ENCODE data around the gene SIN3B.

The SIN3B gene

GRCh38 chr19:16846901-16847300 lies 17.7 kb downstream of the SIN3B start:
- TF ChIP-seq Cebpa-rat (IDR thresholded peaks at IDR 0.05): no peak
- no peak overlapping the region for H3K4me3 ChIP-seq
- no peaks in the 10 kb centered on the region for H3K9me3 ChIP-seq
- no peaks in the 10 kb centered on the region for H3K27me3 ChIP-seq
- peaks cover 10% of the 10 kb centered on the region for H3K4me1 ChIP-seq
- H3K9ac ChIP-seq: no peak overlapping the region
- H3K27ac ChIP-seq: no peak overlapping the region
- H3K36me3 ChIP-seq: peaks cover 100% of the 10 kb centered on the region
- no peak overlapping the region for H3K4me2 ChIP-seq
- H4K20me1 ChIP-seq: peaks cover 87% of the 10 kb centered on the region

DNA sequence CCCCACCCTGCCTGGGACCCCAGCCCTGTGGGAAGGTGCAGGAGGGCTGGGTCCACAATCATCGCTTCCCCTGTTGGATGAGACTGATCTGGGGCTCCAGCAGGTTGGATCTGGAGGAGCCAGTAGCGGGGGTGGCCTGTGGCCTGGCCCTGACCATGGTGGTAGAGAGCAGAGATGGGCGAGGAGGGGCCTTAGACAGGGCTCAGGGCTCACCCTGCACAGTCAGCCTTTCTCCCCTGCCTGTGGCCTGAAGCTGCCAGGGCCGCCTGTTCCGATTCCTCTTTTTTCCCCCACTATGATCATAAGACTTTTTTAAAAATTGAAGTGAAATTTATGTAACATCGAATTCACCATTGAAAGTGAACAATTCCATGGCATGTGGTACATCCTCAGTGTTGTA lies 18.2 kb downstream of the SIN3B start:
- no peak overlapping the region for H3K4me2 ChIP-seq
- peaks cover 10% of the 10 kb centered on the region for H3K4me1 ChIP-seq
- no peak overlapping the region for H3K27ac ChIP-seq
- no peak overlapping the region for H3K4me3 ChIP-seq
- peaks cover 100% of the 10 kb centered on the region for H3K36me3 ChIP-seq
- no peak for TF ChIP-seq Cebpa-rat (IDR thresholded peaks at IDR 0.05)
- H3K9ac ChIP-seq: no peak overlapping the region
- peaks cover 82% of the 10 kb centered on the region for H4K20me1 ChIP-seq
- no peaks in the 10 kb centered on the region for H3K9me3 ChIP-seq
- no peaks in the 10 kb centered on the region for H3K27me3 ChIP-seq

DNA sequence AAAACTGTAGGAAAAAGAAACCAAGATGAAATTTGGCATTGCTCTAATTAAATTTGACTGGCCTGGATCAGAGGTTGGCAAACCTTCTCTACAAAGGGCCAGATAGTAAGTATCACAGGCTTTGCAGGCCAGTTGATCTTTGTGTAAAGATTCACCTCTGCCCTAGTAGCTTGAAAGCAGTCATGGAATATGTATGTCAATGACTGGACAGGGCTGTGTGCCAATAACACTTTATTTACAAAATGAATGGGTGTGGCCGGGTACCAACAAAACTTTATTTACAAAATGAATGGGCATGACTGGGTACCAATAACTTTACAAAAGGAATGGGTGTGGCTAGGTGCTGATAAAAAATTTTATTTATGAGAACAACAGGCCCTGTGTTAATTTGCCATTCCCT lies 20.0 kb downstream of the SIN3B start:
- Histone ChIP-seq H3K9ac (no peak overlapping the region), H3K4me3 (no peak overlapping the region), H3K27ac (no peak overlapping the region), H4K20me1 (peaks cover 81% of the 10 kb centered on the region), H3K27me3 (no peaks in the 10 kb centered on the region), H3K36me3 (peaks cover 100% of the 10 kb centered on the region), H3K4me2 (no peak overlapping the region), H3K9me3 (no peaks in the 10 kb centered on the region), H3K4me1 (peaks cover 9% of the 10 kb centered on the region)
- TF ChIP-seq Cebpa-rat (IDR thresholded peaks at IDR 0.05): no peak

DNA sequence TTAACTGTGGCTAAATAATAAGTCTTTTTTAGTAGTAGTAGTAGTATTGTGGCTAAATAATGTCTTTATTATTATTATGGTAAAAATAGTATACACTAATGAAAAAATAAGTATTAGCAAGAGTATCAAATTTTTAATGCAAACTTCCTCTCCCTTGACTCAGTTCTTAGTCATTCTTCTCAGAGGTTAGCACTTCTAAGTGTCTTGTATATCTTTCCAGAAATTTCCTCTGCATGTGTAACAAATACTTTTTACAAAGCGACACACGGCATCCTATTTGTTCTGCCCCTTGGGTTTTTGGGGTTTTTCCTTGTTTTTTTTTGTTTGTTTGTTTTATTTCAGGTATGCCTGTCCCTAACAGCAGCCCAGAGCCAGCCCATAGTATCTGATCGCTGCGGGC lies 20.9 kb downstream of the SIN3B start:
- no peak overlapping the region for H3K9ac ChIP-seq
- H3K4me2 ChIP-seq: no peak overlapping the region
- no peaks in the 10 kb centered on the region for H3K27me3 ChIP-seq
- H3K9me3 ChIP-seq: no peaks in the 10 kb centered on the region
- H3K4me1 ChIP-seq: no peaks in the 10 kb centered on the region
- H3K4me3 ChIP-seq: no peak overlapping the region
- peaks cover 76% of the 10 kb centered on the region for H4K20me1 ChIP-seq
- H3K36me3 ChIP-seq: peaks cover 100% of the 10 kb centered on the region
- no peak overlapping the region for H3K27ac ChIP-seq
- no peak for TF ChIP-seq Cebpa-rat (IDR thresholded peaks at IDR 0.05)

DNA sequence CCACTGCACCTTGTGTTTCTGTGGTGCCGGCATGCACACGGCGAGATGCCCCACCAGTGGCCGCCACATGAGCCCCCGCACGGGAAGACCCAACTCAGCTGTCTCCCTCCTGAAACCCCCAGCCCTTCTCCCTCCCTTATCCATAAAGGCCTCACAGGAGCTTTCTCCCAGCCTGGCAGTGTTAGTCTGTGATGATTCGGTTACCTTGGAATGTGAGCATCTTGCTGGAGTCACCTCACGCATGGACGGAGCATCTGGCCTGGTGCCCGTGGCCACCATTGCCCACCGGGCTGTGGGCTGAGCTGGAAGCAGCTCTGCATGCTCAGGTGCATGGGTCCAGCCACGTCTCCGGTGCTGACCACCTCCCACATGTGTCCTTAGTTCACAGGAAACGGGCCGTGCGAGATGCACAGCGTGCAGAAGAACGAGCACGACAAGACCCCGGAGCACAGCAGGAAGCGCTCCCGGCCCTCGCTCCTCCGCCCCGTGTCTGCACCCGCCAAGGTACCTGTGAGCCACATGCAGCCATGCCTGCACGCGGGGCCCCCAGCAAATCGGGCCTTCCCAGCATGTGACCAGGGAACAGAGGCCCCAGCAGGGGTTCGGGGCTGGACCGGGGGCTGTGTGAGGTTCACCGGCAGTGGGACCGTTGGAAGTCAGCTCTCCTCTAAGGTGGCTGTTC lies 22.0 kb downstream of the SIN3B start:
- peaks cover 100% of the 10 kb centered on the region for H3K36me3 ChIP-seq
- no peak overlapping the region for H3K4me3 ChIP-seq
- no peak for TF ChIP-seq Cebpa-rat (IDR thresholded peaks at IDR 0.05)
- H3K27ac ChIP-seq: no peak overlapping the region
- H3K27me3 ChIP-seq: no peaks in the 10 kb centered on the region
- peaks cover 65% of the 10 kb centered on the region for H4K20me1 ChIP-seq
- H3K4me2 ChIP-seq: no peak overlapping the region
- no peak overlapping the region for H3K9ac ChIP-seq
- no peaks in the 10 kb centered on the region for H3K4me1 ChIP-seq
- H3K9me3 ChIP-seq: no peaks in the 10 kb centered on the region

DNA sequence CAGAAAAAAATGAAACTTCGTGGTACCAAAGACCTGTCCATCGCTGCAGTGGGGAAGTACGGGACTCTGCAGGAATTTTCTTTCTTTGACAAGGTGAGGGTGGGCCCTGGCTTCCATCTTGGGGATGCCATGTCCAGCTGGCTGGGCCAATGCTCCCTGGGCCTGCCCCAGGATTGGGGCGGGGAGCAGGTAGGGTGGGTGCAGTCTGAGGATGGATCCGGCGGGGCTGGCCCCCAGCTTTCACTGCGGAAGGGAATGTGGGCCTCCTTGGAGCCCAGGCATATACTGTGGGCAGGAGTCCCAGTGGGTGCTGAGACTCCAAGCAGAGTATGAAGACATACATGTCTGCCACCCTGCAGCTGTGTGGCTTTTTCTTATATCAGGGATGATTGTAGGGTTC lies 23.9 kb downstream of the SIN3B start:
- no peak overlapping the region for H3K9ac ChIP-seq
- H3K27me3 ChIP-seq: no peaks in the 10 kb centered on the region
- H3K36me3 ChIP-seq: peaks cover 95% of the 10 kb centered on the region
- no peak for TF ChIP-seq Cebpa-rat (IDR thresholded peaks at IDR 0.05)
- no peak overlapping the region for H3K27ac ChIP-seq
- peaks cover 49% of the 10 kb centered on the region for H4K20me1 ChIP-seq
- no peaks in the 10 kb centered on the region for H3K9me3 ChIP-seq
- H3K4me2 ChIP-seq: no peak overlapping the region
- no peak overlapping the region for H3K4me3 ChIP-seq
- peaks cover 3% of the 10 kb centered on the region for H3K4me1 ChIP-seq

- Histone ChIP-seq H3K27ac (no peak overlapping the region), H3K4me2 (no peak overlapping the region), H3K9me3 (no peaks in the 10 kb centered on the region), H3K4me1 (peaks cover 11% of the 10 kb centered on the region), H3K36me3 (peaks cover 91% of the 10 kb centered on the region), H4K20me1 (peaks cover 25% of the 10 kb centered on the region), H3K9ac (no peak overlapping the region), H3K4me3 (no peak overlapping the region), H3K27me3 (no peaks in the 10 kb centered on the region)
- no peak for TF ChIP-seq Cebpa-rat (IDR thresholded peaks at IDR 0.05)
These were observed 26.9 kb downstream of the SIN3B start for GRCh38 chr19:16856091-16856490.

GRCh38 chr19:16859626-16860025 lies 30.4 kb downstream of the SIN3B start:
- Histone ChIP-seq H3K4me2 (no peak overlapping the region), H3K9ac (no peak overlapping the region), H3K4me1 (peaks cover 23% of the 10 kb centered on the region), H3K27me3 (no peaks in the 10 kb centered on the region), H4K20me1 (peaks cover under 1% of the 10 kb centered on the region; the same call in 1 of the 2 replicates), H3K36me3 (peaks cover 90% of the 10 kb centered on the region), H3K4me3 (no peak overlapping the region), H3K27ac (no peak overlapping the region), H3K9me3 (no peaks in the 10 kb centered on the region)
- no peak for TF ChIP-seq Cebpa-rat (IDR thresholded peaks at IDR 0.05)

DNA sequence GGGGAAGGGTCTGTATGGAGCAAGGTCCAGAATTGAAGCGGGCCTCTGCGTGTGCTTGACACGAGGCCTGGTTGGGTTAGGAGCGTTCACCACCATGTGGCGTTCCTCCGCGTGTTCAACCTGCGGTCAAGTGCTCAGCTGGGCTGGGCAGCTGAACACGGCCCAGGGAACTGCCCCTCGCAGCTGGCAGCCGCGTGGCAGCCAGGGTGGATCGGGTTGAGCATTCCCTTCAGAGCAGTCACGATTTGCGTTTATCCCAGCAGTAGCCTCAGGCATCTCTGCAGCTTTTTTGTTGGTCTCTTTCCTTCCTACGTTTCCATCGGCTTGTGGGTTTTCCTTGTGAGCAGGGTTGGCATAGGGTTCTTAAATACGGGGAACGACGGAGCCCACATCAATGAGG lies 30.9 kb downstream of the SIN3B start:
- Histone ChIP-seq H3K4me1 (peaks cover 23% of the 10 kb centered on the region), H3K9ac (no peak overlapping the region), H3K4me2 (no peak overlapping the region), H3K27ac (no peak overlapping the region), H3K4me3 (no peak overlapping the region), H3K27me3 (no peaks in the 10 kb centered on the region), H4K20me1 (no peaks in the 10 kb centered on the region; the same call in 1 of the 2 replicates), H3K36me3 (peaks cover 90% of the 10 kb centered on the region), H3K9me3 (no peaks in the 10 kb centered on the region)
- no peak for TF ChIP-seq Cebpa-rat (IDR thresholded peaks at IDR 0.05)

GRCh38 chr19:16861011-16861410 lies 31.8 kb downstream of the SIN3B start:
- peaks cover 23% of the 10 kb centered on the region for H3K4me1 ChIP-seq
- peak overlapping the region; percentile 26; the same call in 1 of the 2 replicates for H3K27ac ChIP-seq
- peaks cover 89% of the 10 kb centered on the region for H3K36me3 ChIP-seq
- H3K9ac ChIP-seq: no peak overlapping the region
- H3K4me2 ChIP-seq: no peak overlapping the region
- TF ChIP-seq Cebpa-rat (IDR thresholded peaks at IDR 0.05): no peak
- H4K20me1 ChIP-seq: no peaks in the 10 kb centered on the region; the same call in 1 of the 2 replicates
- H3K4me3 ChIP-seq: no peak overlapping the region
- H3K9me3 ChIP-seq: no peaks in the 10 kb centered on the region
- H3K27me3 ChIP-seq: no peaks in the 10 kb centered on the region

All from BLaER1 (cell line).